PC-9 (cell line): ENCODE data around the gene IL1R2.

Source experiments
- EZH2 ChIP-seq: fragments of 200-600 bp; sonication (generic); IDR thresholded peaks from 2 replicates; pipeline ENCODE4 v1.8.0; 2017; ENCODE audit warnings: antibody characterized with exemption, low read depth
- TF ChIP-seq, protein P1 (sequence below): fragments of 200-600 bp; sonication (generic); conservative IDR thresholded peaks from 2 replicates; pipeline ENCODE4 v1.6.1; 2017; ENCODE audit warnings: mixed run types, antibody characterized with exemption, mild to moderate bottlenecking, moderate library complexity

DNA sequence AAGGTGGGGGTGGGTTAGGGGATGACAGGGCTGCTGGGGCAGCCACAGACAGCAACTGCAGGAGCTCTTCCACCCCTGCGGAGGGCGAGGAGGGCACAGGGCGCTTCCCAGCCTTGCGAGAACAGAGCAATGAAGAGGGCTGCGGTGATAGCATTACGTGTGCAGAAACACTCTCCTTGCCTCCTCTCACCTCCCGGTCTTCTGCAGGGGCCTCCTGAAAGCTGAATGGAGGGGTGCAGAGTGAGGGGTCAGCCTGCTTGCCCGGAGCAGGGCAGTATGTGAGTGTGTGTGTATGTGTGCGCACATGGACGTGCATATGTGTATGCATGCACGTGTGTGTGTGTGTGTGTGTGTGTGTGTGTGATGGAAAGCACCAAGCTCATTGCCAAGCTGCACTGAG lies 29.5 kb upstream of the IL1R2 start:
- TF ChIP-seq, protein P1, sequence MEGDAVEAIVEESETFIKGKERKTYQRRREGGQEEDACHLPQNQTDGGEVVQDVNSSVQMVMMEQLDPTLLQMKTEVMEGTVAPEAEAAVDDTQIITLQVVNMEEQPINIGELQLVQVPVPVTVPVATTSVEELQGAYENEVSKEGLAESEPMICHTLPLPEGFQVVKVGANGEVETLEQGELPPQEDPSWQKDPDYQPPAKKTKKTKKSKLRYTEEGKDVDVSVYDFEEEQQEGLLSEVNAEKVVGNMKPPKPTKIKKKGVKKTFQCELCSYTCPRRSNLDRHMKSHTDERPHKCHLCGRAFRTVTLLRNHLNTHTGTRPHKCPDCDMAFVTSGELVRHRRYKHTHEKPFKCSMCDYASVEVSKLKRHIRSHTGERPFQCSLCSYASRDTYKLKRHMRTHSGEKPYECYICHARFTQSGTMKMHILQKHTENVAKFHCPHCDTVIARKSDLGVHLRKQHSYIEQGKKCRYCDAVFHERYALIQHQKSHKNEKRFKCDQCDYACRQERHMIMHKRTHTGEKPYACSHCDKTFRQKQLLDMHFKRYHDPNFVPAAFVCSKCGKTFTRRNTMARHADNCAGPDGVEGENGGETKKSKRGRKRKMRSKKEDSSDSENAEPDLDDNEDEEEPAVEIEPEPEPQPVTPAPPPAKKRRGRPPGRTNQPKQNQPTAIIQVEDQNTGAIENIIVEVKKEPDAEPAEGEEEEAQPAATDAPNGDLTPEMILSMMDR: no peak
- no peak for TF ChIP-seq EZH2
